Natural killer cell (primary cell): Measurements from ENCODE around the gene DHRS13. TPM values are rescaled to one million over a fixed set of nuclear protein-coding genes. Genes with fewer than 3 reads are reported as not detected.

ENCODE experiments used
- ATAC-seq, 3 donors: fragments of 150-1000 bp in 2 of 3; fragments of 200-7000 bp in 1 of 3; cut with Tn5 transposase; 1 replicate in 1 of 3; 2 replicates in 2 of 3; pipeline ENCODE4 v1.10.0; 2021; ENCODE audit warnings: mild to moderate bottlenecking in 2 of 3, moderate library complexity in 2 of 3
- DNase-seq, 2 donors: peaks; one replicate each; pipeline versions ENCODE4 v3.0.0 to v3.0.0-alpha.2; 2013 to 2021; ENCODE audit warnings: mixed read lengths in 1 of 2
- H3K27ac ChIP-seq: one replicate; pipeline ENCODE4 v1.5.1; 2013; ENCODE audit warnings: mild to moderate bottlenecking, low read length
- H3K27me3 ChIP-seq: one replicate; pipeline ENCODE4 v1.6.1; 2013; ENCODE audit warnings: low read length; ENCODE audit not compliant: control insufficient read depth, insufficient read depth
- H3K36me3 ChIP-seq: one replicate; pipeline ENCODE4 v1.6.1; 2013; ENCODE audit warnings: low read length; ENCODE audit not compliant: control insufficient read depth, insufficient read depth
- H3K4me1 ChIP-seq: one replicate; pipeline ENCODE4 v1.6.1; 2013; ENCODE audit warnings: low read length; ENCODE audit not compliant: control insufficient read depth, insufficient read depth
- H3K4me3 ChIP-seq: one replicate; pipeline ENCODE4 v1.5.1; 2013; ENCODE audit warnings: low read length
- H3K9me3 ChIP-seq: one replicate; pipeline ENCODE4 v1.6.1; 2013; ENCODE audit warnings: low read length; ENCODE audit not compliant: control insufficient read depth, insufficient read depth
- H3K27ac Mint-ChIP-seq, 2 donors: one replicate each; pipeline ENCODE4 v1.8.0; 2022; ENCODE audit warnings: mild to moderate bottlenecking in 2 of 2, mixed read lengths in 2 of 2, moderate library complexity in 1 of 2
- H3K27me3 Mint-ChIP-seq, 2 donors: one replicate each; pipeline ENCODE4 v1.8.0; 2022; ENCODE audit warnings: low read depth in 2 of 2, mixed read lengths in 2 of 2
- H3K36me3 Mint-ChIP-seq: one replicate; pipeline ENCODE4 v1.8.0; 2022; ENCODE audit warnings: mixed read lengths
- H3K4me1 Mint-ChIP-seq, 2 donors: one replicate each; pipeline ENCODE4 v1.8.0; 2022; ENCODE audit warnings: mixed read lengths in 2 of 2
- H3K4me3 Mint-ChIP-seq: one replicate; pipeline ENCODE4 v1.8.0; 2022; ENCODE audit warnings: mild to moderate bottlenecking, moderate library complexity, mixed read lengths
- H3K9me3 Mint-ChIP-seq, 2 donors: one replicate each; pipeline ENCODE4 v1.8.0; 2022; ENCODE audit warnings: mixed read lengths in 2 of 2
- CTCF ChIP-seq: fragments of 200-600 bp; IDR thresholded peaks from one replicate; pipeline ENCODE4 v1.8.0; 2022; ENCODE audit warnings: antibody characterized with exemption
- WGBS: methylation state at CpG from one replicate; pipeline ENCODE4 v1.1.7; 2013; ENCODE audit warnings: missing lambda C conversion rate; ENCODE audit not compliant: insufficient coverage; 5-methylcytosine and 5-hydroxymethylcytosine counted together
- intact Hi-C: fragments of 100-400 bp; cut with micrococcal nuclease; formaldehyde crosslinking; loops from one replicate; pipeline ENCODE4 v1.14.2; 2022
- total RNA-seq, 4 donors: library from RNA; stranded (reverse); fragments of 120-200 nt in 1 of 4; gene quantifications; one replicate each; pipeline versions ENCODE4 v1.2.3 to v1.2.4, GENCODE V29; 2013 to 2022

The DHRS13 gene
- total RNA-seq, 3 donors from 2014 or later (not counting 1 experiment from before 2014, with no cell fraction given): 22.5 to 27.3 (median 23.2) TPM

- Mint-ChIP-seq H3K36me3 (peaks cover under 1% of the 10 kb centered on the region), H3K27me3 (no peaks in the 10 kb centered on the region), H3K27ac (no peak overlapping the region), H3K4me1 (peaks cover 9 to 14% of the 10 kb centered on the region in 2 donors), H3K9me3 (no peaks in the 10 kb centered on the region), H3K4me3 (no peak overlapping the region)
- Histone ChIP-seq H3K4me3 (no peak overlapping the region), H3K27me3 (no peaks in the 10 kb centered on the region), H3K27ac (no peak overlapping the region), H3K36me3 (peaks cover 12% of the 10 kb centered on the region), H3K9me3 (no peaks in the 10 kb centered on the region), H3K4me1 (peaks cover 17% of the 10 kb centered on the region)
- no peak for TF ChIP-seq CTCF
- ATAC-seq: no peak
- DNase-seq: no peak
- intact Hi-C loops: no loop called here
- 100% methylated on average over 2 of the region's 3 CpGs for WGBS
Observed at GRCh38 chr17:28874750-28875149, 28.1 kb downstream of the DHRS13 start.

GRCh38 chr17:28873839-28874238, 29.0 kb downstream of the DHRS13 start:
- DNase-seq (no peak), ATAC-seq (no peak)
- Mint-ChIP-seq H3K4me1 (peaks cover 9 to 14% of the 10 kb centered on the region in 2 donors), H3K4me3 (no peak overlapping the region), H3K36me3 (no peaks in the 10 kb centered on the region), H3K27ac (no peak overlapping the region), H3K9me3 (no peaks in the 10 kb centered on the region), H3K27me3 (no peaks in the 10 kb centered on the region)
- H3K4me3 ChIP-seq: no peak overlapping the region
- no peaks in the 10 kb centered on the region for H3K27me3 ChIP-seq
- peaks cover 4% of the 10 kb centered on the region for H3K36me3 ChIP-seq
- H3K4me1 ChIP-seq: peaks cover 17% of the 10 kb centered on the region
- no peaks in the 10 kb centered on the region for H3K9me3 ChIP-seq
- 98% methylated on average over 6 of the region's 7 CpGs for WGBS
- TF ChIP-seq CTCF: no peak
- intact Hi-C loops: no loop called here
- no peak overlapping the region for H3K27ac ChIP-seq

GRCh38 chr17:28871056-28871579, 31.8 kb downstream of the DHRS13 start:
- Mint-ChIP-seq H3K4me1 (peaks cover 9 to 14% of the 10 kb centered on the region in 2 donors), H3K27me3 (no peaks in the 10 kb centered on the region), H3K36me3 (no peaks in the 10 kb centered on the region), H3K4me3 (peak overlapping the region; percentile 40), H3K27ac (peak overlapping the region; percentile 79 to 91), H3K9me3 (no peaks in the 10 kb centered on the region)
- peaks cover 17% of the 10 kb centered on the region for H3K4me1 ChIP-seq
- ATAC-seq (peak; percentile 92 to 99 (median 98)), DNase-seq (peak; percentile 23 to 68)
- H3K4me3 ChIP-seq: no peak overlapping the region
- no peak for TF ChIP-seq CTCF
- H3K36me3 ChIP-seq: no peaks in the 10 kb centered on the region
- H3K27me3 ChIP-seq: no peaks in the 10 kb centered on the region
- 19% methylated on average over 5 of the region's 6 CpGs for WGBS
- intact Hi-C loops: no loop called here
- H3K27ac ChIP-seq: peak overlapping the region; percentile 65
- H3K9me3 ChIP-seq: no peaks in the 10 kb centered on the region

- 91% methylated on average over 6 of the region's 7 CpGs for WGBS
- peaks cover 17% of the 10 kb centered on the region for H3K4me1 ChIP-seq
- no peaks in the 10 kb centered on the region for H3K27me3 ChIP-seq
- no peaks in the 10 kb centered on the region for H3K9me3 ChIP-seq
- H3K9me3 Mint-ChIP-seq: no peaks in the 10 kb centered on the region
- TF ChIP-seq CTCF: no peak
- no peaks in the 10 kb centered on the region for H3K36me3 ChIP-seq
- intact Hi-C loops: no loop called here
- no peak for ATAC-seq
- no peaks in the 10 kb centered on the region for H3K27me3 Mint-ChIP-seq
- no peak overlapping the region for H3K4me3 Mint-ChIP-seq
- H3K27ac Mint-ChIP-seq: no peak overlapping the region
- H3K36me3 Mint-ChIP-seq: no peaks in the 10 kb centered on the region
- H3K4me1 Mint-ChIP-seq: peaks cover 9 to 14% of the 10 kb centered on the region in 2 donors
- H3K4me3 ChIP-seq: no peak overlapping the region
- no peak for DNase-seq
- H3K27ac ChIP-seq: no peak overlapping the region
Observed at GRCh38 chr17:28867276-28867675, 35.6 kb downstream of the DHRS13 start.
